ENCODE data around the gene B4GALNT4.

The B4GALNT4 gene

DNA sequence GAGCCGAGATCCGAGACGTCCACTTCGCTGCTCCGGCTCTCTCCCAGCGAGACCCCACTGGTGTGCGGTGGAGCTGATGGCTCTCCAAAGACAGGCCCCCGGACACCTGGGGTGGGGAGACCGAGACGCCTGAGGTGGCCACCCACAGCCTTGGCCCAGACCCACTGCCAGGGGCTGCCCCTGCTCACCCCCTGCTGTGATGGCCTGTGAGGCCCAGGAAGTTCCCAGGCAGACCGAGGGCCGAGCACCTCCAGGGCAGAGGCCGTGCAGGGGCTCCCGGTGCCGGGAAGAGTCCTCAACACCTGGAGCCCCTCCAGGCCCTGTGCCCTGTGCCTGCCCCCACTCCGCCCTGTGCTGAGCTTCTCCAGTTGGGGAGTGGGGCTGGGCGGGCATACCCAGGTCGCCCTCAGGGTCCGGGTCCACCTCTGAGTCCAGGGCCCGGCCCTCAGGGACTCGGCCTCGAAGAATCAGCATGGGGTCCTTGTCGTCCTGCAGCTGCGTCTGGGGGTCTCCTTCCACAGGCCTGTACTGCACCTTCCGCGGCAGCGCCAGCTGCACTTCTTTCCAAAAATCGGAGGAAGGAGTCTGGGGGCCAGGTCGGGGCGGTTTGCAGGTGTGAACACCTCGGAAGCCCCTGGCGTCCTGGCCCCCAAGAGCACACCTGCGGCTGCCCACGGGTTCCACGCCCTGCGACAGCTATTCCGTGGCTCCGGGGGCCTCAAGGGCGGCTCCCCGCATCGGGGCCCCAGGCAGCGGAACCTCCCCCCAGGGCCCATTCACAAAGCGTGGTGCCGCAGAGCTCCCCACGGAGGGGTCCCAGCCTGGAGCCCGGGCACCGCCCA, 36.9 kb downstream of the B4GALNT4 start:
- no peak for DNase-seq (ENCODE audit: low read depth)
- H3K4me3 ChIP-seq (ENCODE audit: low read length) = peak overlapping the region; percentile 51
- TF ChIP-seq, protein P1, sequence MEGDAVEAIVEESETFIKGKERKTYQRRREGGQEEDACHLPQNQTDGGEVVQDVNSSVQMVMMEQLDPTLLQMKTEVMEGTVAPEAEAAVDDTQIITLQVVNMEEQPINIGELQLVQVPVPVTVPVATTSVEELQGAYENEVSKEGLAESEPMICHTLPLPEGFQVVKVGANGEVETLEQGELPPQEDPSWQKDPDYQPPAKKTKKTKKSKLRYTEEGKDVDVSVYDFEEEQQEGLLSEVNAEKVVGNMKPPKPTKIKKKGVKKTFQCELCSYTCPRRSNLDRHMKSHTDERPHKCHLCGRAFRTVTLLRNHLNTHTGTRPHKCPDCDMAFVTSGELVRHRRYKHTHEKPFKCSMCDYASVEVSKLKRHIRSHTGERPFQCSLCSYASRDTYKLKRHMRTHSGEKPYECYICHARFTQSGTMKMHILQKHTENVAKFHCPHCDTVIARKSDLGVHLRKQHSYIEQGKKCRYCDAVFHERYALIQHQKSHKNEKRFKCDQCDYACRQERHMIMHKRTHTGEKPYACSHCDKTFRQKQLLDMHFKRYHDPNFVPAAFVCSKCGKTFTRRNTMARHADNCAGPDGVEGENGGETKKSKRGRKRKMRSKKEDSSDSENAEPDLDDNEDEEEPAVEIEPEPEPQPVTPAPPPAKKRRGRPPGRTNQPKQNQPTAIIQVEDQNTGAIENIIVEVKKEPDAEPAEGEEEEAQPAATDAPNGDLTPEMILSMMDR (conservative IDR thresholded peaks at IDR 0.05; ENCODE audit: low read depth, low read length) = no peak

DNA sequence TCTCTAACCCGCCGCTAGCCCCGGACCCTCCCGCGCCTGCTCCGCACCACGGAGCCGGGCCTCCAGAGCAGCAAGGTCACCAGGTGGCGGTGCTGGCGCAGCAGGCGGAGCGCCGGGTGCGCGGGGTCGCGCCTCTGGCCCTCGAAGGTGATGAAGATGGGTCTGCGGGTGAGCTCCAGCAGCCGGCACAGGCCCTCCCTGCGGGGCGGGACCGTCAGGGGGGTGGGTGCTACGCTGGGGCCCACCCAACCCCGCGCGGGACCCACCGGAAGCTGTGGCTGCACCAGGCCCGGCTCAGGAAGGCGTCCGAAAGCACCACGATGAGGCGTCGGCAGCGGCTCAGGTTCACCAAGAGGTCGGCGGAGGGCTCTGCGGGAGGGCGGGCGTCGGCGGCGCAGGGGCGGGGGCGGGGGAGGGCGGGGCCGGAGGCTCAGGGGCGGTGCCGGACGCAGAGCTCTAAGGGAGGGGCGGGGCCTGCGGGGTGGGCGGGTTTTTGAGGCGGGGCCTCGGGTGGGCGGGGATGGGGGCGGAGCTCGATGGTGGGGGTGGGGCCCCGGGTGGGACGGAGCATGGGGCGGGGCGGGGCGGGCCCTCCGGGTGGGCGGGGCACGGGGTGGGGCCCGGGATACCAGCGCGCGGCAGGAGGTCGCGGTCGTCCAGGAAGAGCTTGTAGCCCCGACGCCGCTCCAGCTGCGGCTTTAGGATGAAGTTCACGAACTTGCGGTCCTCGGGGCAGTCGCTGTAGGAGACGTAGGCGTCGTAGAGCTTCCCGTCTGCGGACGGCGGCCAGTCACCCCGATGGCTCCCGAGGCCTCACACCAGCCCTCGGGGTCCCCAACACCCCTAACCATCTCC, 37.7 kb downstream of the B4GALNT4 start:
- H3K4me3 ChIP-seq (ENCODE audit: low read length) = peak overlapping the region; percentile 51
- TF ChIP-seq, protein P1 (conservative IDR thresholded peaks at IDR 0.05; ENCODE audit: low read depth, low read length) = peak; percentile 14
- no peak for DNase-seq (ENCODE audit: low read depth)

DNA sequence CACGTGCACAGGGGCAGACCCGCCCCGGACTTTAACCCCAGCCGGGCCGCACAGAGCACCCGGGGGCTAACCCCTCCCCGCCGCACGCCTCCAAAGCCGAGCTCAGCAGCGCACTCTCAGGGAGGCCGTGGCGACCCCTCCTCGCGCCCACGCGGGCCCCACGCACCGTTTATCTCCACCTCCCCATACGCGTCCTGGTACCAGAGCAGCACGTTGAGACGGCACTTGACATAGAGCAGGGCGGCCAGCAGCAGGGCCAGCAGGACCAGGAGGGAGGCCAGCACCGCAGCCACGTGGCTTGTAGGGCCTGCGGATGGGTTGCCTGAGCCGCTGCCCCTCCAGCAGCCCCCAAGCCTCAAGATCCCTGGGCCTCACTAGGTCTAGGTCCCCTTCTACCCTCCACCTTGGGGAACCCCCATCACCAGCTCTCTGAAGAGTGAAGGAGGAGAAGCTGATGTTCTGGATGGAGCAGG, 38.4 kb downstream of the B4GALNT4 start:
- DNase-seq (ENCODE audit: low read depth) = no peak
- TF ChIP-seq, protein P1 (conservative IDR thresholded peaks at IDR 0.05; ENCODE audit: low read depth, low read length) = no peak
- no peak overlapping the region for H3K4me3 ChIP-seq (ENCODE audit: low read length)

DNA sequence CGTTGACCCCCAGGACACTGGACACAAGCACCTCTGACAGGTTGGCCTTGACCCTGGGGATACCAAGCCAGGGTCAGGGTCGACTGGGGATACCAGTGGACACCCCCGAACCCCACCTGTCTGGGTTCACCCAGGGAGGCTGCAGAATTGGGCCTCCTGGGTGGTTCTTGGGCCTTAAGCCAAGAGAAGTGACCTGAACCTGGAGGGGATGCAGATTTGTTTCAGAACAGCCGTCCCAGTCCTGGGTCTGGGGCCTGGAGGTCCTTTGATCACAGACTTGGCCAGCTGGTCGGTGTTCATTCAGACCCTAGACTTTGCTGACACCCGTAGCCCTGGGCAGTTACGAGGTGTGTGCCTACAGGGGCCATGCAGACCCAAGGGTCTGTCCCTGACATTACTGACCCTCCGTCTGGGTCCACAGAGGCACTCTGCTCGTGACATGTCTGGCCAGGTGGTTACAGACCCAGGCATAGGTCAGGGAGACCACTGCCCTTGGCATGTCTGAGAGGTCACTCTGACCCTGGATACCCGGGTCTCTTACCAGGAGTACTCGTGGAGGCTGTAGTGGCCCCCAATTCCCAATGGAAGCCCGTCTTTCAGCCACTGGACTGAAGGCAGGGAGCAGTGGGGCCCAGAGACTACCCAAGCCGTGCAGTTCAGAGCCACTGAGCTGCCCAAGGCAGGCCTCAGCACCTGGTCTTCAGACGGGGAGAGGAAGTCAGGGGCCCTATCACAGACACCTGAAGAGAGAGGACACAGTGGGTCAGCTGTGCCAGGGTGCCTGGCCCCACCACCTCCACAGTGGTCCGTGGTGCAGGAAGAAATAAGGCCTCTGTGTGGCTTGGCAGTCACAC, 39.1 kb downstream of the B4GALNT4 start:
- TF ChIP-seq, protein P1 (conservative IDR thresholded peaks at IDR 0.05; ENCODE audit: low read depth, low read length) = no peak
- no peak overlapping the region for H3K4me3 ChIP-seq (ENCODE audit: low read length)
- DNase-seq (ENCODE audit: low read depth) = no peak

GRCh38 chr11:409008-409599, 39.8 kb downstream of the B4GALNT4 start:
- TF ChIP-seq, protein P1 (conservative IDR thresholded peaks at IDR 0.05; ENCODE audit: low read depth, low read length) = no peak
- DNase-seq (ENCODE audit: low read depth) = no peak
- no peak overlapping the region for H3K4me3 ChIP-seq (ENCODE audit: low read length)

All from retinal pigment epithelial cell (primary cell).